GM21786 (cell line): ENCODE data around the gene JAZF1.

ENCODE experiments used
- ATAC-seq: cut with Tn5 transposase; IDR thresholded peaks from one replicate; pipeline ENCODE4 v1.9.1; 2021; ENCODE audit not compliant: unreplicated experiment

The JAZF1 gene

GRCh38 chr7:28054531-28055160, 125.9 kb downstream of the JAZF1 start:
- no peak for ATAC-seq

- ATAC-seq, result no peak
Measured at GRCh38 chr7:28052933-28053332, 127.7 kb downstream of the JAZF1 start.

- no peak for ATAC-seq
Measured at GRCh38 chr7:28048694-28049093, 131.9 kb downstream of the JAZF1 start.

DNA sequence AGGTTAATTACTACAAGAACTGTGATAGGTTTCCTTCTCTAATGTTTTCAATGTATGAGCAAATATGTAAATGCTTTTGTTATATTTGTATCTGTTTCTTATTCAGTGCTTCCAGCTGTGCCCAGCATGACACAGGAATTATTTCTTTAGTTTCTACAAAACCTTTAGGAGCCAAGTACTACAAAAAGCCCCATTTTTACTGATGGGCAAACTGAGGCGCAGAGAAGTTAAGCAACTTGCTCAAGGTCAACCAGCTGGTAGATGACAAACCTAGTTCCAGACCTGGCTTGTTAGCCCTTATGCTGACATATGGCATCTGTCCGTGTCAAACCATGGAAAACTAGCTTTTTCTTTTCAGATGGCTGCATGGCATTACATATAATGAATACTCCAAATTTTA, 134.6 kb downstream of the JAZF1 start:
- no peak for ATAC-seq

- no peak for ATAC-seq
Measured at GRCh38 chr7:28045592-28045991, 135.0 kb downstream of the JAZF1 start.

GRCh38 chr7:28044825-28045224, 135.8 kb downstream of the JAZF1 start:
- no peak for ATAC-seq

GRCh38 chr7:28042721-28043120, 137.9 kb downstream of the JAZF1 start:
- ATAC-seq, result no peak

- ATAC-seq, result no peak
Measured at GRCh38 chr7:28041508-28042314, 138.9 kb downstream of the JAZF1 start.

DNA sequence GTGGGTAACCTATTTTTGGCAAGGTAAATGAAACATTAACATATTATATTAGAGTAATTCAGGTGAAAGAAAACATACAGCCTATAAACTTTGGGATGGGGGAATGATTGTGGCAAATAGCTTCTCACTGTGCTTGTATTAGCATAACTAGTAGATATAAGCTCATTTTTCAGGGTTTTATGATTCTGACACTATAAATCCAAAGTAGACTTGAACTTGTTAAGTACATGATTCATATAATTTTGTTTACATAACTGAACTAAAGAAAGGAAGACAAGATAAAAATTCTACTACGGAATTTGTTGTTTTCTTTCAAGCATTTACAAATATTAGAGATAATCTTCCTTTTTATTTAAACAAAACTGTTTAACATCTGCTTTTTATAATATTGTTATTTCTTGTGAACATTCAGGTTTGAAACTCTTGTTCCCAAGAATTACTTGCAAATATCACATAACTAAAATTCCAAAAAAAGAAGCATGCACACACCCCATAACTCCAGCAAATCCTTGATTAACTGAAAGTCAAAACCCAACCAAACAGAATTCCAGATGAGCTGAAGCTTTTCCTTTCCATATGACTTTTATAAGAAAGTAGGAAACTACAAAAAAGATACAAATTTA, 142.3 kb downstream of the JAZF1 start:
- ATAC-seq, result no peak

- peak; percentile 94 for ATAC-seq
Measured at GRCh38 chr7:28037220-28038010, 143.2 kb downstream of the JAZF1 start.

DNA sequence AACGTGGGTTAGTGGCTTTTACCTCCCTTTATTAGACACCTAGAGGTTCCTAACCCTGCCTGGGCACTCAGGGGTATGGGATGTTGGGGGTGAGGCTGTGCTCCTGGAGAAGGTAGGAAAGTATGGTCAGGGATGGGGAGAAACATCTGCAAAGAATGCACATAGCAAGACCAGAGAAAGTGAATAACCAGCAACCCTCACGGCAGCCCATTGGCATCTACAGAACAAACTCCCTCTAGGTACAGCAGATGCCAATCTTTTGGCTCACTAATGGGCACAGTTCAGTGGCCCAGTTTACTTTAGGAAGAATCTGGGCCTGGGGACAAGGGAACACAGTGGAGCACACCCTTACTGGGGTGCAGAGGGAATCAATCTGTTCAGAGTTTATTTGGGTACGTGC, 143.9 kb downstream of the JAZF1 start:
- peak; percentile 3 for ATAC-seq

DNA sequence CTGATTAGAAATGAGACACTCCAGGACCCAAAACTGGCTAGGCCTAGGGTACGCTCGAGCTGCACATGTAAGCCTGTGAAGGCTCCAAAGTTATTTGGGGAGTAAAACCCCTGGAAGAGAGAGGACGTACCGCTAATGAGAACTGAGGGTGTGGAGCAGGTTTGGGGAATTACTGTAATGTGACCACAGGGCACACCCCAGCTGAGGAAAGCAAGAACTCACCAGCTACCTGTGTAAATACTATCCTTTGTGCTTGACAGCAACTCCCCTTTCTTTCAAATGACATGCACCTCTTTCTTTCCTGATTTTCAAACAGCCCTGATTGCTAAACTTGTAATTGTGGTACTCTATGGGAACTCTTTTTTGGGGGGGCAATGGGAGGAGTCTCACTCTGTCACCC, 147.2 kb downstream of the JAZF1 start:
- no peak for ATAC-seq

GRCh38 chr7:28032738-28033380, 147.7 kb downstream of the JAZF1 start:
- no peak for ATAC-seq

DNA sequence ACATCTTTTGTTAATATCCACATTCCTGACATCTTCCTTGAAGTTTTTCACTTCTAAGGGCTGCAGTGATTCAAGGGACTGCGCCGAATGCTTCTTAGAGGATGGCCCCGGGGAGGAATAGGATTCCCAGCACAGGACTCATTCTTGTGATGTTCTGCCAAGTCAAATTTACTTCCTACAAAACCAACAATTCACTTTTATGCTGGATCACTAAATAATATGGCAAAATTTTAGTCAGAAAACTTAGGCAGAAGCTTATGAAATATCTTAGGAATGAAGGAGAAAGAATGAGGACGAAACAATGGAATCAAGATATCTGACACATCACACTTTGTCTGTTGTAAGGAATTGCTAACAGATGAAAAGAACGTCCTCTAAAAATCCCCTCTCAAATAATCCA, 151.5 kb downstream of the JAZF1 start:
- ATAC-seq, result no peak

- no peak for ATAC-seq
Measured at GRCh38 chr7:28028471-28028870, 152.1 kb downstream of the JAZF1 start.

- no peak for ATAC-seq
Measured at GRCh38 chr7:28026237-28026636, 154.4 kb downstream of the JAZF1 start.

DNA sequence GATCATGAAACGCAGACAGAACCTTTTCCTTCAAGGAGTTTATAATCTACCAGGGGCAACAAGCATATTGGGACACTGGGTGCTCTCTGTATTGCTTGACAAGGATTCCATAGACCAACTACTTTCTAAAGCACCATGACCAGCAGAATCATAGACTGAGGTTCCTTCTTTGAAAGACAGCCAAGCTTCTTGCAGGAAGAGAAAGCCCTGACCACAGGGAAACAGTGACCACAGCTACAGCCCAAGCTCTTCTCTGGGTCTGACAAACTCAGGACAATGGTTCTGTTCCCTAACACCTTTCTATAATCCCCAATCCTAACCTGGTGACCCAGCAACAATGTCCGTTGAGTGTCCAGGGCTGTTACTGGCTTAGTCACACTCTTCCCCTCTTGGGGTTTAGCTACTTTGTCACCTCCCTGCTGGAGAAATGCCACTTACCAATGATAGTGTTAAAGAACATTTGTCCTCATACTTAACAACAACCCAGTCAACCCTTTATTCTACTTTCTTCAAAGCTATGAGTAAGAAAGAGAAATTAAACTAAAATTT, 155.7 kb downstream of the JAZF1 start:
- no peak for ATAC-seq

DNA sequence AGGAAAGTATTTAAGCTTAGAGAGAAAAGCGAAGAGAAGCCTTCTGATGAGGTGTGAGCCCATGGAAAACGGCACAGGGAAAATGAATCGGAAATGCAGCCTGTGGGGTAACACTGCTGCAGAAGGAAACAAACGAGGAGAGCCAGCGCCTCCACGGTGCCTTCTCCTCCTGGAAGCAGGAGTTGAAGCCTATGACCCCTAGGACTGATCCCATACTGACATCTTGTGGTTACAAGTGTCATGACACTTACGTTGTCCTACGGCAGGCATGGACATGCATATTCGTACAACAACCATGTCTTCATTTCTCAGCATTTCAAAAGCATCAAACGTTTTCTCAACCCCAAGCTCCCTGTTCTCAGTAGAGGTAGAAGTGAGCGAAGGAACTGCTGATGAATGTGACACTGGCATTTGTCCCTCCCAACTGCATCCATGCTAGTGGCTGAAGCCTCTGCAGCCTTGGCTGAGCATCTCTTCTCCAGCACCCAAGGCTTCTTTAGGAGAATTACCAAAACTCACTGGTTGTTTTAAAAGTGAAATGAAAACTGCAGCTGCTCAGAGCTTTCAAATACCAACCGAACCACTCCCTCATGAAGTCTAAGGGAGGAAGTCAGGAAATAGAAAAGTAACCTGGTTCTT, 160.2 kb downstream of the JAZF1 start:
- ATAC-seq, result peak; percentile 80

DNA sequence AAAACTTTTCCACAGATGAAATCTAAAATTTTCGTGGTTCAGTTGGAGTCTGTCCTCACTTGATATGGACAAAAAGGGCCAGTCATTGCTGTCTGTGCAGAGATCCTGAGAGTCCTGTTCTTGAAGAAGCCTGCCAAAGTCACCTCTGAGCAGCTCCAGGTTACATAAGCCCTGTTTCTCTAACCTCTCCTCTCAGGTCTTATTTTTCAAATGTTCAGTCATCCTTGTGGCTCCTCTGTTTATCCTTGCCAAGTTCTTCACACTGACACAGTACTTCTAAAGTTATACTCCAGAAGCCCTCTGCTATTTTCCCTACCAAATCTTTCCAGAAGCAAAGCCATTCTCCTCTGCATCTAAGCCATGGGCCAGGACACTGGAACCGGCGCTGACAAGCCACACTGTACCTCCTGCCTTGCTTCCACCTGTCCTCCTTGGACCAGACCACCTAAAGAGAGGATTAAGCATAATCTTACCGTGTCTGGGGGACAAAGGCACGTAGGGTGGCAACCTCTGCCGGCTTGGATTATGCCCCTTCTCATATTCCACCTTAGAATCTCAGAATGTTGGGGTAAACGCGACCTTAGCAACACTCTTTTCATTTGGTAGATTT, 161.6 kb downstream of the JAZF1 start:
- no peak for ATAC-seq

DNA sequence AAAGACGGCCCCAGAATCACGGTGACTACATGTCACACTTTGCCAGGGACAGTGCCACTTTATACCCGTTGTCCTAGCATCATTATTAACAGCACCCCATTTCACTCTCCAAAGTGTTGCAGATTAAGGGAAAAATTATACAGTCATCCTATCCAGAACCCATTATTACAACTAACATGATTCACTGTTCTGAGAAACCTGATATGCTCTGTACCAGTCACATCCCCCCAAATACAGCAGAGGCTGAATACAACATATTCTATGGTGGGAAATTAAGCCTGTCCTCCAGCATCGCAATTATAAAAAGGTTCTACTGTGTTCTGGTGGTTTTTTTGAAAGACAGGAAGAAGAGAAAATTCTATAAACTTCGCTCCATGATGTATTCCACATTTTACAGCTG, 162.1 kb downstream of the JAZF1 start:
- ATAC-seq, result no peak
